ENCODE results near the gene RANBP1. TPM values are rescaled to one million over a fixed set of nuclear protein-coding genes. Genes with fewer than 3 reads are reported as not detected.

RANBP1 gene
- total RNA-seq, 2 experiments from 2014 or later: 406 to 570 TPM

DNA sequence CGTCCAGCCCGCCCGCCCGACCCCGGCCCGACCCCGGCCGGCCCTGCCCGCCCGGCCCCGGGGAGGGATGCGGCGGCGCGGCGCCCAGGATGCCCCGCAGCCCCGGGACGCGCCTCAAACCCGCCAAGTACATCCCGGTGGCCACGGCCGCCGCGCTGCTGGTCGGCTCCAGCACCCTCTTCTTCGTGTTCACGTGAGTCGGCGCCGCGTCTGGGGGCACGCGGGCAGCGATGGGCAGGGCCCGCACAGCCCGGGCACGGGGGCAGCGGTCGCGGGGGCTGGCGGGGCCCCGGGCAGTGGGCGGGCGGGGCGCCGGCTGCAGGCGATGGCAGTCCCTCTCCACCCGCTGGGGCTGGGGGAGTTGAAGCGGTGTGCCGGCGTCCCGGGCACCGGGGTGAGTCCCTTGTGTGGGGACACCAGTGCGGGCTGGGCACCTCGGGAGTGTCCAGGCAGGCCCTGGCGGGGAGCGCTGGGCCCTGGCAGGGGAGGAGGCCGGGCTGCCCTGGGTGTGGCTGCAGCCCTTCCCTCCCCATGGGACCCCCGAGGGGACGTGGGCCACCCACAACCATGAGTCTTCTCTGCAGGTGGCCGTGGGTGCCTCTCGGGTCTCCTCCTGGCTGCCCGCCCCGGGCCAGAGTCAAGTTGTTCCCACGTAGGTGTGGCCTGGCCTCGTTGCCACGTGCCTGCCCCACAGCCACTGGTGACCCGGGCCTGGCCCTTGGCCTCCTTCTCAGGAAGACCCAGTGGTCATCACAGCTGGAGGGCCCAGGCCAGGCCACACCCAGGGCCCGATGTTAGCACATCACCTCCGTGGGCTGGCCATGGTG is 16.2 kb downstream of the RANBP1 start:
- Histone ChIP-seq H3K79me2 (ENCODE audit: insufficient read depth, low read depth, low read length) (no peaks in the 10 kb centered on the region), H3K4me3 (ENCODE audit: low read depth, low read length, poor library complexity, severe bottlenecking) (no peak overlapping the region), H3K36me3 (ENCODE audit: insufficient read depth, low read length) (peaks cover 18% of the 10 kb centered on the region), H3K4me2 (ENCODE audit: low read length) (no peak overlapping the region), H3K27ac (ENCODE audit: low read depth, low read length, poor library complexity, severe bottlenecking) (no peak overlapping the region), H3K9me2 (ENCODE audit: insufficient read depth, low read length) (no peaks in the 10 kb centered on the region), H3K9me3 (ENCODE audit: low read length) (no peaks in the 10 kb centered on the region), H3K4me1 (ENCODE audit: insufficient read depth, low read length, poor library complexity, severe bottlenecking) (peaks cover 22% of the 10 kb centered on the region), H2AFZ (ENCODE audit: low read length) (no peak overlapping the region), H4K20me1 (ENCODE audit: insufficient read depth, low read length) (peaks cover 4% of the 10 kb centered on the region; the same call in 1 of the 2 replicates)
- no TSS peak for BruUV-seq (replicated peaks)
- intact Hi-C loops (cut with micrococcal nuclease; ENCODE audit: unreplicated experiment): no loop called here
- DNase-seq (ENCODE audit: low spot score): no peak
- CTCF ChIA-PET (ENCODE audit: unreplicated experiment): no interaction called here
- POLR2A ChIA-PET: no interaction called here
- peak; percentile 74; the same call in 1 of the 2 replicates for TF ChIP-seq EZH2phosphoT487 (IDR thresholded peaks at IDR 0.05; ENCODE audit: borderline replicate concordance, low read depth, low read length)
- TF ChIP-seq, protein P1, sequence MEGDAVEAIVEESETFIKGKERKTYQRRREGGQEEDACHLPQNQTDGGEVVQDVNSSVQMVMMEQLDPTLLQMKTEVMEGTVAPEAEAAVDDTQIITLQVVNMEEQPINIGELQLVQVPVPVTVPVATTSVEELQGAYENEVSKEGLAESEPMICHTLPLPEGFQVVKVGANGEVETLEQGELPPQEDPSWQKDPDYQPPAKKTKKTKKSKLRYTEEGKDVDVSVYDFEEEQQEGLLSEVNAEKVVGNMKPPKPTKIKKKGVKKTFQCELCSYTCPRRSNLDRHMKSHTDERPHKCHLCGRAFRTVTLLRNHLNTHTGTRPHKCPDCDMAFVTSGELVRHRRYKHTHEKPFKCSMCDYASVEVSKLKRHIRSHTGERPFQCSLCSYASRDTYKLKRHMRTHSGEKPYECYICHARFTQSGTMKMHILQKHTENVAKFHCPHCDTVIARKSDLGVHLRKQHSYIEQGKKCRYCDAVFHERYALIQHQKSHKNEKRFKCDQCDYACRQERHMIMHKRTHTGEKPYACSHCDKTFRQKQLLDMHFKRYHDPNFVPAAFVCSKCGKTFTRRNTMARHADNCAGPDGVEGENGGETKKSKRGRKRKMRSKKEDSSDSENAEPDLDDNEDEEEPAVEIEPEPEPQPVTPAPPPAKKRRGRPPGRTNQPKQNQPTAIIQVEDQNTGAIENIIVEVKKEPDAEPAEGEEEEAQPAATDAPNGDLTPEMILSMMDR (conservative IDR thresholded peaks at IDR 0.05; ENCODE audit: low read length): no peak

GRCh38 chr22:20132686-20133246 is 16.9 kb downstream of the RANBP1 start:
- intact Hi-C loops (cut with micrococcal nuclease; ENCODE audit: unreplicated experiment): no loop called here
- Histone ChIP-seq H3K79me2 (ENCODE audit: insufficient read depth, low read depth, low read length) (no peaks in the 10 kb centered on the region), H3K27ac (ENCODE audit: low read depth, low read length, poor library complexity, severe bottlenecking) (no peak overlapping the region), H3K4me2 (ENCODE audit: low read length) (no peak overlapping the region), H4K20me1 (ENCODE audit: insufficient read depth, low read length) (peaks cover 4% of the 10 kb centered on the region; the same call in 1 of the 2 replicates), H3K9me3 (ENCODE audit: low read length) (no peaks in the 10 kb centered on the region), H3K9me2 (ENCODE audit: insufficient read depth, low read length) (no peaks in the 10 kb centered on the region), H2AFZ (ENCODE audit: low read length) (no peak overlapping the region), H3K4me3 (ENCODE audit: low read depth, low read length, poor library complexity, severe bottlenecking) (no peak overlapping the region), H3K36me3 (ENCODE audit: insufficient read depth, low read length) (peaks cover 11% of the 10 kb centered on the region), H3K4me1 (ENCODE audit: insufficient read depth, low read length, poor library complexity, severe bottlenecking) (peaks cover 22% of the 10 kb centered on the region)
- POLR2A ChIA-PET: no interaction called here
- no peak for TF ChIP-seq EZH2phosphoT487 (IDR thresholded peaks at IDR 0.05; ENCODE audit: borderline replicate concordance, low read depth, low read length)
- TF ChIP-seq, protein P1 (conservative IDR thresholded peaks at IDR 0.05; ENCODE audit: low read length): no peak
- BruUV-seq (replicated peaks): no TSS peak
- CTCF ChIA-PET (ENCODE audit: unreplicated experiment): no interaction called here
- DNase-seq (ENCODE audit: low spot score): no peak

All from OCI-LY7 (cell line).